Left hindlimb (tissue), 1 donor: ENCODE measurements around the gene ADAMTSL2.

ENCODE experiments used
- DNase-seq: peaks from one replicate; pipeline ENCODE4 v3.0.0-alpha.2; 2018

ADAMTSL2 gene

DNA sequence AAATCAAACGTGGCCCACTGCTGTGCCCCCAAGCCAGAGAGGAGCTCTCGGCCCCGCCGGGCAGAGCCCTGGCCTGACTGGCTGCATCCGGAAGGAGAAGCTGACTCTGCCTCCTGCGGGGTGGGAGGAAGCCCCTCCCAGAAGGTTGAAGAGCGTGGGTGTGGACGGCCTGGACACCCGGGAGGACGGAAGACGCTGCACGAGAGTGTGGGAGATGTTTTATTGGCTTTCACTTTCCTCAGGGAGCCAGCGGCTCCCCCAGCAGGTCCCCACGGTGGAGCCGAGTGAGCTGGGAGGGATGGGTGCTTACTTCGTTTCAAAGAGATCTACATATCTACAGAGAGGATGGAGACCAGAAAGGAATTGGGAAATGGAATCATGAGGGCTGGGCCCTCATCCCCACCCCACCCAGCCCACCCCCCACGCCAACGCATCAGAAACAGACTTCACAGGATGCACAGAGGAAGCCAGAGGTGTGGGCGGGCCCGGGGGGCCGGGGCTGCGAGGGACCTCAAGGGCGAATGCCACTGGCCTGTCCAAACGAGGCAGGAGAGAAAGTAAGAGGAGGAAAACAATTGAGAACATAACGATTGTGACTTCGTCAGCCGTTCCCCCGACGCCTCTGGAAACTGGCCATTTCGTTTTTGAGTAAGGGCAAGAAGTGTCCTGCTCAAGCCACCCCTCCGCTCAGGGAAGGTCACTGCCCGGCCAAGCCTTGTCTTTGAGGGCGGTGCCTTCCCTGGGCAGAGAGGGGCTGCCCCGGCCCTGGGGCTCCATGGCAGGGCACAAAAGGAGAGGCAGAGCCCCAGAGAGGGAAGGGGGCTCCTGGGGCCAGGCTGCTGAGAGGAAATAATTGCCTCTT lies 42.6 kb downstream of the ADAMTSL2 start:
- no peak for DNase-seq

DNA sequence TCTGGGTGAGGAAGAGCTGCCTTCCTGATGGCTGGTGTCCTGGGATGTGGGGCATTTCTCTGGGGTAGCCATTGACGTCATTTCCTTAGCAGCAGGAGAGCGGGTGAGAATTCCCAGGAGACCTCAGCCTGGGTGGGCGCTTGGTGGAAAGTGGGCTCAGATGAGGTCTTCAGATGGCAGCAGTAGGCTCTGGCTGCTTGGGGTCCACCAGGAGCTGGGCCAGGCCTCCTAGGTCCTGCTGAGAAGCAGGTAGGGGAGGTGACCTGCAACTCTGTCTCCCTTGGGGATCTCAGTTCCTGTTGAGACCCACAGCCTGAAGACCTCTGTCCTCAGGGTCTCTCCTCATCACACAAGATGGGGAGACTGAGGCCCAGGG lies 43.2 kb downstream of the ADAMTSL2 start:
- DNase-seq = no peak

DNA sequence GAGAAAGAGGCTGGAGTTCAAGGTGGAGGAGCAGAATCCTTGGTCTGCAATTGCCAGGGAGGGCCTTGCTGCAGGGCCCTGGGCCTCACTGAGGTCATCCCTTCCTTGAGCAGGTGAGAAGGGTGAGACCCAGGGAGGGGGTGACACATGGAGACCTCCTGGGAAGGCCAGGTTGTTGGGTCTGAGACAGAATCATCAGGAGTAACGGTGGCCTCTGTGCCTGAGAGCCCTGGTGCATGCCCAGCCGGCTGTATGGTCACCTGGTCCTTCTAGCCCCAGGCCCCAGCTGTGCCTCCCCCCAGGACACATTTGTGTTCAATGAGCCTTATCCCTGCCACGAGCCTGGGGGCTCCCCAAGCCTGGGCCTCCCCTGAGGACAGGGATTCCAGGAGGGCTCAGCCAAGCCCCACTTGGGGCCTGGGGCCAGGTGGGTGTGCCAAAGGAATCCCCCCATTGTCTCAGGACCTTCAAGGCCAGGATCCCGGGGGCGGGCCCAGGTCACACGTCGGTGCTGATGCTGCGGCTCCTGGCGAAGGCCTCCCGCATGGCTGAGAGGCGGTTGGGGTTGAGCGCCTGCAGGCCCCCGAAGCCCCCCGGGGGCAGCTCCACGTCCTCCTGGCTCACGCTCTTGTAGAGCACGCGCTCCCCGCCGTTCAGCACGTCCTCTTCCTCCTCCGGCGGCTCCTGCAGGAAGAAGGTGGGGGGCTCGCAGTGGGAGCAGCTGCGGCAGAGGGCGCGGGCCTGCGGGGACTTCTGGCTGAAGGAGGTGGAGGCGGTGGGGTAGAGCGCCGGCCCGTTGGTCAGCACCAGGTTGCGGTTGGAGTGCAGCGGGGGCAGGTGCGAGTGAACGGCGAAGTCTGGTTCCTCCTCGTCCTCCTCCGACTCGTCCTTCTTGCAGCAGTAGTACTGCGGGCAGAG lies 44.3 kb downstream of the ADAMTSL2 start:
- no peak for DNase-seq

DNA sequence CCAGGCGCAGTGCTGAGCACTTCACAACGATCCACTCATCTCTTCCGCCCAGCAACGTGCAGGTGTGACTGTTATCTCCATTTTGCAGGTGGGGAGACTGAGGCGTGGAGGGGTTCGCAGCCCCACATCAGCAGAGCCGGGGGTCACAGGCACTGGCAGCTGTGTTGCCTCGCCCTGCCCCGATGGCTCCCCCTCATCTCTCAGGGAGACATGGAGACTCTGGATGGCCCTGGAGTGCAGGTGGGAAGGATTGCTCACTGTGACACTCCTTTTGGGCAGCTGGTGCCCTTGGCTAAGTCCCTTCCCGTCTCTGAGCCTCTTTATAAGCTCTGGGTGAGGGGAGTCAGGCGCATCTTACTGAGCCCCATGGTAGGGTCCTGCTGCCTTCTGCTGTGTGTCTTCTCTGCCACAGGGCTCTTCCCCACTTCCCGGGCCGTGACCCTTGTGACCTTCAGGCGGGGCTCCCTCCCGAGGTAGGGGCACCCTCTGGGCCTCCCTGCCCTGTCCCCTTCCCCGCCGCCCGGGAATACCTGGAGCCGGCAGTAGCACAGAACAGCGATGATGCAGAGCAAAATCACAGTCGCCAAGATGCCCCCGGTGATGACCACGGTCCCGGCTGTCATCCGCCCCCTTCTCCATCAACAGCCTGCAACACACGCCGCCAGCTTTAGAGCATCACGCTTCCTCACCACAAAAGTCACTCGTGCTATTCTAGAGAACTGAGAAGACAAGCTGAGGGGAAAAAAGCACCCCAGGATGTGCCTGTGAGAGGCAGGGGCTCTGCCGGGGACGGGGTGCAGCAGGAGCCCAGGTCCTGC lies 45.3 kb downstream of the ADAMTSL2 start:
- no peak for DNase-seq

DNA sequence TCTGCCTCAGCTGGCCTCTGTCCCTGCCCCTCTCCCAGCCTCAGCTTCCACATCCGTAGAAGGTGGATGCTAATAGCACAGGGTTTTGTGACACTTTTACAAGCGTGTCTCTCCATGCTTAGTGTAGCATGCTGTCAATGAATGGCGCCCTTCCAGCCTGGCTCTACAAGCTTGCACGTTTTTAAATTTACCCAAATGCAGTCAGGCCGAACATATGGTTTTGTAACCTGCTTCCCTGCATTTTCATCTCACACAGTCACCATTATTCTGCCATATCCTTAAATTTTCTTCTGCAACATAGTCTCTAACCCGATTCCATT lies 45.9 kb downstream of the ADAMTSL2 start:
- DNase-seq = no peak

DNA sequence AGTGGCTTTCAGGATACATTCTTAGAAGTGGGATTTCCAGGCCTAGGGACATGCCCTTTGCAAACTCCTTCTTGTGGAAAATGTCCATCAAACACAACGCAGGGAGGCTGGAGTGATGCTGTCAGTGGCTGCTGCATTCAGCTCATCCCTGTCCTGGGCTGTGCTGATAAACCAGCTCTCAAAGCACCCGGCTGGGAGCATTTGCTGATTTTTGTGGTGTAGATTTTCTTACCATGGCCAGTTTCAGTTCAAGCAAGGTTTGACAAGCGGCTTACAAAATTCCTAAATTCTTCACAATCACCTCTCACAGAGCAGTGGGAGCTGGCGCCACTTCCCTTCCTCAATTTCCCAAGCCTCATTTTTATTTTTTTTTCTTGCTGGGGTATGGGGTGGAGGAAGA lies 46.5 kb downstream of the ADAMTSL2 start:
- no peak for DNase-seq

DNA sequence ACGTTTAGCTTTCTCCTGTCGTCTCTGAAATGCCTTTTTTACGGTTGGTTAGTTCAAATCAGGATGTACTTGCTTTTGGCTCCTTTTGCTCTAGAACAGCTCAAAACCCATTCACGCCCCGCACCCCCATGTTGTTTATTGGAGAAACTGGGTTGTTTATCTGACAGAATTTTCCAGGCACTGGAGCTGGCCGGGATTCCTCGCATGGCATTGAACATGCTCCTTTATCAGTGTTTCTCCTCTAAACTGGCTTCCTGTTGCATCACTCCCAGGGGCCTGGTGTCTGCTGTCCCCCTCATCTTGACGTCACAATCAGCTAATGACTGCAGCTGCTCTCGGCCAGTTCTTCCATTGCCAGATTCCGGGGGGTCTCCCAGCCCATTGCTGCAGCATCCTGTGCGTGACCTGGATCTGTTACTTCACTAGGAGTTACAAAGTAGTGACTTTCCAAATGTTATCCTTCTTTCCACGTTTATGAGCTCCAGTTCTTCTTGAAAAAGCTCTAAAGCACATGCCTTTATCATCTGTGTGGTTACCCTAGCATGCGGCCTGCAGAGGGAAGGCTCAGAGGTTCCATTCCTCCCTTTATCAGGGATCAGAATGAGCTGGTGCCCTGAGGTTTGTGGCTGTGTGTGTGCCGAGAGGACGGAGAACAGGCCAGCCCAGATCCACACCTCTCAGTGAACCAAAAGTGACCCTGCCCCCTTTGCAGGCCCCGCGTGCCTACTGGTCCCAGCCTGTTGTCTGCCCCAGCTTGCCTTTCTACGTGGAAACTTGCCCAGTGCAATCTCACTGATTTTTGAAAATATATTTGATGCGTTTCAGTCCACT lies 47.2 kb downstream of the ADAMTSL2 start:
- no peak for DNase-seq

DNA sequence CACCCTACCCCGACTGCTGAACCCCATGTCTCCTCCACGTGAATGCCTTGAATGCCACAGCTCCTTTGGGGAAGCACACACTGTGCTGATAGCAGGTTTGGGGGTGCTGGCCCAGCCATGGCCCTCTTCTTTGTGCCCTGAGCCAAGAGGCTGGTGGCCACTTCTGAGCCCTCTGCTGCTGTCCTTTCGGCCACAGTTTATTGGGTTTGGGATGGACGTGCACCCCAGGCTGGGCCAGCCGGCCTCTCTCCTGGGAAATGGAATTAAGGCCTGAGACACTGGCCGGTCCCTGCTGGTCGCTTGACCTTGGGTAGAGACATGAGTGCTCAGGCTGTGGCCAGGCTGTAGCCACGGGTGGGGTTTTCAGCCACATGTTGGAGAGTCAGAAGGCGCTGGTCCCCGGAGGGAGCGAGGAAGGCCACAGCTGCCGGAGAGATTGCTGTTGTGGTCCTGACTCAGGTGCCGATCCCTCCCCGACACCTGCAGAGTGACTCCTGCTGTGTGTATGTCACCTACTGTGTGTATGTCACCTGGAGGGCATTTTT lies 48.1 kb downstream of the ADAMTSL2 start:
- DNase-seq = no peak

DNA sequence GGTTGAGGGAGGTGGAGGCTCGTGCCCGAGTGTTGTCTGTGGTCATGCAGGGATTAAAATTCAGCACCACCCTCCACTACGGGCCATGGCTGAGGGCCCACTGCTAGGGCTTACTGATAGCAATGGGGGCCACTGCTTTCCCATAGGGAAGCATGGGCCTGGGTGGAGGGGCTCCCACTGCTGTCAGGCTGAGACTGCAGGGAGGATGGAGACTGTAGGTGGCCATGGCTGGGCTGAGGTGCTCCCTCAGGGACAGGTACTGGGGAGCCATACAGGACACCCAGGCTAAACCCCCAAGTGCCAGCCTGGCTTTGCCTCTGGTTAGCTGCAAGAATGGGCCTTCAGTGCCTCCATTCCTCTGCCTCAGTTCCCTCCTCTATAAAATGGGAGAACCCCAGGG lies 48.6 kb downstream of the ADAMTSL2 start:
- no peak for DNase-seq

DNA sequence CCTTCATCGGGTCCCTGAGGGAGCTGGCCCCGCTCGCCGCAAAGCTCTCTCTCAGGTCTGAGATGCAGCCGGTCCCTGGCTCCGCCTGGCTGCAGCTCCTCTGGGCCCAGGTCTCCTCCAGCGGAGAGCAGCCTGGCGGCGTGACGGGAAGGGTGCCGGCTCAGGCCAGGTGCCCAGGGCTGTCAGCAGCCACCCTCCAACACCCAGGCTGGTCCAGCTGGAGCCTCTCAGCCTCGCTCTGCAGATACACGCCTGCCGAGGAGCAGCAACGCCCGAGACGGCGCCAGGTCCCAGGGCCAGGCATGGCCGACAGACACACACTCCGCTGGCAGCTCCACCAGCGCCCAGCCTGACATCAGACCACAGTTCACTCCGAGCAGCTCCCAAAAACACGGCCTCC lies 49.1 kb downstream of the ADAMTSL2 start:
- no peak for DNase-seq

DNA sequence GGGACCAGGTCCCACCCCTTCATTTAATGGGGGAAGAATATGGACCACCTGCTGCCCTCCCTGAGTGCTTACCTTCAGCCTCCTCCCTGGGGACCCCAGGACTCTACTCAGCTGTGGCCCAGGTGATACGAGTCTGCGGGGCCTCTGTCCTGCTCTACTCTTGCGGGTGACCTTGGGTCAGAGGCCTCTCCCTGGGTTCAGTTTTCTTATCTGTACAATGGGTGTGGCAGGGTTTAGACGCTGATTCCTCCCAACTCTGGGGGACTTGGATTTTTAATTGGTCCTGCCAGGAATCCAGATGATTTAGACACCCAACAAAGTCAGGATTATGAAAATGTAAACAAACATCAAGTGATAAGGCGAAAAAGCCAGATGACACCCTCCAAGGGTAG lies 49.7 kb downstream of the ADAMTSL2 start:
- no peak for DNase-seq

DNA sequence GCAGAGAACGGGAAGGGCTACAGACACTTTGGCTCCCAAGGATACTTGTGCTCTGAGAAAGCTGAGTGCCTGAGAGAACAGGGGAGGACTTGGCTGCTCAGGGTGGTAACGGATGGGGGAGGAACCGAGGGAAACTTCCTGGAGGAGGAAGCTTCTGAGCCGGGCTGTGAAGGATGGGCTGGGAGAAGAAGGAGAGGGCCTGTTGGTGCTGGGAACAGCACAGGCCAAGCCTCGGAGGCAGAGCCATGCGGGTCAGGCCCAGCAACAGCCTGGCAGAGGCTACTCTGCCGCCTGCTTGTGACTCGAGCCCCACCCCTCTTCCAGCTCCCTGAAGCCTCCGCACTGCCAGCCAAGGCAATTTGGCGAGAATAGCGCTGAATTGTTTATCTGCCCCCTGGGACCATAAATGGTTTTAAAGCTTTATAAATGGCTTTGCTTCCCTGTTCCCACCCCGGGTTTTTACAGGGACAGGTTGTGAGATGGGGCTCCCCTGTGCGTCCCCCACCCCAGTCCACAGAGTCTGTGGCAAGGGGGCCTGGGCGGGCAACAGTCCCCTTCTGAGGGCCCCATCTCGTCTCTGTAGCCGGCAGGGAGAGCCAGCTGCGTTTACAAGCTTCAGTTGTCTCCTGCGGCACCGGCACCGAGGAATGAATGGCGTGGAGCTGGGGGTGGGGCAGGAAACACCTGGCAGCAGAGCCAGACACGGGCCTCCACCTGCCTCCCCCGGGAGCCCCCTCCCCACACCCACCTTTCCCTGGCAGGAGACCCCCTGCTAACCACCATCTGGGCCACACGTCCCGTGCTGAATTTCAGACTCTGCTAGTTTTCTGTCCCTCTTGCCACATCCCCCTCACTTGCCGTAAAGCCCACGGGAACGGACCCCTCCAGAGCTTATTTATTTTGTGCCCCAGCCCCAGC lies 50.3 kb downstream of the ADAMTSL2 start:
- no peak for DNase-seq

DNA sequence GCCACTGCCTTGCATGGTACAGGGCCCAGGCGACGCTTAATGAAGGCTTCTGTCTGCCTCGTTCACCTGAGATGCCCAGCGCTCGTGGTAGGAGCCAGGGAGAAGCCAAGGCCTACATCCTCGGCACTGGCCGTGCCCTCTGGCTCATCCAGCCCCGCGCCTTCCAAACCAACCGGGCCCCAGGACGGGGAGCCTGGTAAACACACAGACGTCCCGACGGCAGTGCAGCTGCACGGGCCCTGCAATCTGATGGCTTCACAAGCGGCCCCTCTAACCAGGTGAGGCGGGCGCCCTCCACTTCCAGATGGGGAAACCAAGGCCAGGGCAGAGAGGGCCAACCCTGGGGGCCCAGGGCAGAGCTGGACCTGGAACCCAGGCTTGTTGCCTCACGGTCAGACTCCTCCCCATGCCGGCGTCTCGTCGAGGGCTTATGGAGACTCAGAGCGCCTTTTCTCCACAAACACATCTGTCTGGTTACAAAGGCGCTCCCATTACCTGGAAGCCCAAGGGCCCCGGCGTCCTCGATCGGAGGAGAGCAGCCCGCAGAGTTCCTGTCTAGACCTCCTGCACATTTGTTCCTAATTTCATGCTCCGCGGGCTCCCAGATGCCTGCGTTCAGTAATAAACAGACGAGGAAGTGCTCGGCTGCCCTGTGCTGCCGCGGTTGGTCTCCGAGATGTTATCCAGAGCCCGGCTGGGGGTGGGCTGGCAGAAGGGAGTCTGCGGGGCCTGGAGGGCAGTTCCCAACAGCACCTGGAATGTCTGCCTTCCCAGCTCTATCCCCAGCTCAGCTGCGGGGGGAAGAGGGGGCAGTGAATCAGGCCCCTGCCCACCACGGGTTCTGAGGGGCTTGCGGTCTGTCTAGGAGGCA lies 51.2 kb downstream of the ADAMTSL2 start:
- DNase-seq = no peak

DNA sequence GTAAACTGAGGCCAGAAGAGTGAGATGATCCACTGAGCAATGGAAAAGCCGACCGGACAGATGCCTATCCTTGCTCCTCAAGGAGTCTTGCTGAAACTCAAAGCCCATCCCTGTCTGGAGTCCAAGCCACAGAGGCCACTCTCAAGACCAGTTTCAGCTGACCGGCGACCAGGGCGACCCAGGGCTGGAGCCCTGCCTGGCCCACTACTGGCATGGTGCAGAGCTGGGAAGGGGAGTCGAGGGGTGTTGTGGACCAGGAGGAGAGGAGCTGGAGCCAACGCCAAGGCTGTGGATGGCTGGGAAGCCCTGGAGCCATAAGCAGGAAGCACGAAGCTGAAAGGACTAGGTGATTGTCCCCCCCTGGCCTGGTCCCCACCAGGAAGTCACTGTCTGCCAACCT lies 52.5 kb downstream of the ADAMTSL2 start:
- no peak for DNase-seq

DNA sequence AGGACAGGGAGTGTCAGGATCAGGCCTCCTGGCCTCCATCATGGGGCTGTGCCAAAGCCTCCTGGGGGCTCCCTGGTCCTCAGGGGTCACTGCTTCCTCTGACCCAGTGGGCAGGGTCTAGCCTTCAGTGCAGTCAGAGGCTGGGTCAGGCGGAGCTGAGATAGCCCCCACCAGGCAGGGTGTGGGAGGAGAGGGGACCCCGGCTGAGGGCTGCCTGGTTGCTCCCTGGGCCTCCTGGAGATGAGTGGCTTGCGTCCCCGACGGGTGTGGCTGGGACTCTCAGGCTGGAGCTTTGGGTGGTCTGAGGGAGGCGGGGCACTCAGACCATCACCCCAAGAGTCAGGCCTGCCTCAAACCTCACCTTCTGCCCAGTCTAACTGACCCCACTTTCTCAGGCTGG lies 53.0 kb downstream of the ADAMTSL2 start:
- DNase-seq = no peak

DNA sequence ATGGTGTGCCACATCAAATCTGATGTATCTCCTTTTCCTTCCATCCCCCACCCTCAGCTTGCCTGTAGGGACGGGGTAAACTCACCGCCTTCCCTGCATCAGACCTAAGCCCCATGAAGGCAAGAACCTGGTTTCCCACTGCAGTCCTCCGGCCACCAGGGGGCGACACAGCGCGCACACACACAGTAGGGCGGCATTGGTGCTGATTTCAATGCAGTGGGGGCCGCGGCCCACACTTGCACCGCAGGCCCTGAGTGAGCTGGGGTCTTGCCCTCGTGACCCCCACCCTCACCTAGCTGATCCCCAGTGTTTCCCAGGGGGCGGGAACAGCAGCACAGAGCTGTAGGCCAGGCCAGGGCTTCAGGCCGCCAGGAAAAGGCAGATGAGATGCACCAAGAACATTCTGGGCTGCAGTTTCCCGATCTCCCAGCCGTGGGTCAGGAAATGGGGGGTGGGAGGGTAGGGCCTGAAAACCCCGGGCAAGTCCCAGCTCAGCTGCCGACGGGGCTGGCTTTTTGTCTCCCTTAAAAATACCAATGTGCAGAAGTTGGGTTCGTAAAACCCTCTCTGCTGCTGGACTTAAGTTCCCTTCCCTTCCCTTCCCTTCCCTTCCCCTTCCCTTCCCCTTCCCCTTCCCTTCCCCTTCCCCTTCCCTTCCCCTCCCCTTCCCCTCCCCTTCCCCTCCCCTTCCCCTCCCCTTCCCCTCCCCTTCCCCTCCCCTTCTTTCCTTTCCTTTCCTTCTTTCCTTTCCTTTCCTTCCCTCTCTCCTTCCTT lies 55.1 kb downstream of the ADAMTSL2 start:
- DNase-seq = no peak

DNA sequence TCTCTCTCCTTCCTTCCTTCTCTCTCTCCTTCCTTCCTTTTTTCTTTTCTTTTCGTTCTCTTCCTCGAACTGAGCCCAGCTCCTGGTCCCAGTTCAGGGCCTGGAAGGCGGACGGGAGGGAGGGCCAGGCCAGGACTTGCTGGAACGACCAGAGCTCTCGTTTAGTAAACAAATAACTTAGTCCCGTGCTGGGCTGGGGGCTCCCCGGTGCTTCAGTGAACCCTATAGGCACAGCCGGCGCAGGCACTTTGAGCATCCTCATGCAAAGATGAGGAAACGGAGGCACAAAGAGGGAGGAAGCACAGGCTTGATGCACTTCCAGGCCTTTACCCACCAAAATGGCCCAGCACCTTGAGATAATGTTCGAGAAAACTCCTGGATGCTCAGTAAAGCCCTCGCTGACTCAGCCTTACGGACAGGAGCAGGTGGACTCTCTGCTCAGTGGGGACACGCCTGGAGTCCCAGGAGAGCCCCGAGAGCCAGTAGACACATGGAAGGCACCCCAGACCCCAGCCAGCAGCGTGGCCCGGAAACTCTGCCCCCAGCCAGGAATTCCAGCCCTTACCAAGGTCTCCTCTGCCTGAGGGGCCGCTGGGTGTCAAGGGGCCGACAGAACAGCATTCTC lies 55.8 kb downstream of the ADAMTSL2 start:
- no peak for DNase-seq

DNA sequence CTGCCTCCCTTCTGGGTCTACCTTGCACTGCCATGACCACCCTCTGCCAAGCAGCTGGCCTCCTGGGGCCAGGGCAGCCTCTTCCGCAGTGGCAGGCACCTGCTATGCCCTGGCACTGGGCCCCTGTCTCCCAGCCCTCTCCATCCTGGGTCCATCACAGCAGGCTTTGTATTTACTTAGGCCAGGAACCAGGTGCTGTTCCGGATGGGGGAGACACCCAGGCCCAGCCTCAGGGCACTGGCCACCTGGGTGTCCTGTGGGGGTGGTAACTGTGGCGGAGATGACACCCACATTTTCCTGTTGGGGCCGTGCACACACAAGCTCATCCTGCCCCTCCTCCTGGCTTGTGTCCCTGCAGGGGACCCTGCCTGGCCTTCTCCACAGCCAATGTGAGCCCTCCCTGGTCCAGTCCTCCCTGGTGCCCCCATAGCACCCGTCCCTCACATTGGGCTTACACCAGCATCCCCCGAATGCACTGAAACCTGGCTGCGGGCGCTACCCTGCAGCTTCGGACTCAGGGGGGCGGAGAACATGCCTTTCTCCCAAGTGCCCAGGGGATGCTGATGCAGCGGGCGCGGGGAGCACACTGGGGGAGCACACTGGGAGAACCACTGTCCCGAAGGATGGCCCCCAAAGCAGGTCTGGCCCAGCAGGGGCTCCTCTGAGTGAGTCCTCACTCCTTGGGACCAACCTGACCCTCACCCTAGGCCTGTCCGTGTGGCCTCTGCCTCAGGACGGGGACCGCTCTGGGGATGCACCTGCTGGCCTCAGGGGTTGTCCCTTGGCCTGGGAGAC lies 56.8 kb downstream of the ADAMTSL2 start:
- no peak for DNase-seq
